Common myeloid progenitor, CD34-positive (primary cell): ENCODE data around the gene TRIP13.
A peak's percentile ranks its signal among the peaks of the same experiment; 100 is the strongest.

ENCODE experiments used
- CTCF ChIA-PET: fragments of 350-600 bp; sonication (Branson Sonifier 250); formaldehyde crosslinking; loops from one replicate; lab custom pipeline; 2021; ENCODE audit warnings: antibody characterized with exemption; lab: Charles Lee
- POLR2A ChIA-PET: fragments of 350-600 bp; sonication (Branson Sonifier 250); formaldehyde crosslinking; loops from one replicate; lab custom pipeline; 2021; ENCODE audit warnings: antibody characterized with exemption; lab: Charles Lee
- DNase-seq, 3 donors: peaks; one replicate each; pipeline versions ENCODE4 v3.0.0 to v3.0.0-alpha.2; 2013
- H3K27ac ChIP-seq, 2 experiments: 1 replicate in 1 of 2; 2 replicates in 1 of 2; pipeline ENCODE4 v1.7.0; 2013; ENCODE audit warnings: inconsistent platforms in 2 of 2, low read length in 2 of 2, mild to moderate bottlenecking in 2 of 2, low read depth in 1 of 2, moderate library complexity in 1 of 2; ENCODE audit not compliant: severe bottlenecking in 2 of 2, insufficient read depth in 1 of 2, poor library complexity in 1 of 2
- H3K27me3 ChIP-seq, 5 experiments: replicated peaks in 2 of 5; 1 replicate in 3 of 5; 2 replicates in 2 of 5; pipeline versions ENCODE4 v1.6.1 to v1.7.0; 2013; ENCODE audit warnings: low read length in 4 of 5, mild to moderate bottlenecking in 2 of 5, moderate library complexity in 2 of 5, inconsistent platforms in 1 of 5; ENCODE audit not compliant: insufficient read depth in 5 of 5, control insufficient read depth in 4 of 5
- H3K36me3 ChIP-seq, 4 experiments: 1 replicate in 2 of 4; 2 replicates in 2 of 4; pipeline versions ENCODE4 v1.6.1 to v1.7.0; 2013; ENCODE audit warnings: low read length in 3 of 4, control low read depth in 1 of 4, mild to moderate bottlenecking in 1 of 4; ENCODE audit not compliant: control insufficient read depth in 4 of 4, insufficient read depth in 4 of 4
- H3K4me1 ChIP-seq, 4 experiments: 1 replicate in 3 of 4; 2 replicates in 1 of 4; pipeline versions ENCODE4 v1.6.1 to v1.7.1; 2013; ENCODE audit warnings: low read length in 3 of 4, mild to moderate bottlenecking in 3 of 4, control low read depth in 1 of 4, inconsistent platforms in 1 of 4, moderate library complexity in 1 of 4; ENCODE audit not compliant: control insufficient read depth in 4 of 4, insufficient read depth in 4 of 4; ENCODE audit errors: control extremely low read depth in 1 of 4
- H3K4me3 ChIP-seq, 7 experiments: 1 replicate in 4 of 7; 2 replicates in 3 of 7; pipeline versions ENCODE4 v1.5.1 to v1.7.0; 2013; ENCODE audit warnings: mild to moderate bottlenecking in 7 of 7, low read length in 6 of 7, moderate library complexity in 6 of 7, inconsistent platforms in 2 of 7, low read depth in 2 of 7, control low read depth in 1 of 7; ENCODE audit not compliant: insufficient read depth in 4 of 7, control insufficient read depth in 1 of 7; ENCODE audit errors: extremely low read depth in 1 of 7
- H3K9me3 ChIP-seq, 5 experiments: 1 replicate in 4 of 5; 2 replicates in 1 of 5; pipeline versions ENCODE4 v1.6.1 to v1.7.1; 2013; ENCODE audit warnings: low read length in 4 of 5, mild to moderate bottlenecking in 2 of 5, inconsistent platforms in 1 of 5, low read depth in 1 of 5, moderate library complexity in 1 of 5; ENCODE audit not compliant: control insufficient read depth in 4 of 5, insufficient read depth in 2 of 5; ENCODE audit errors: control extremely low read depth in 1 of 5
- WGBS: methylation state at CpG from one replicate; pipeline ENCODE4 v1.1.5; 2013; ENCODE audit not compliant: insufficient coverage; 5-methylcytosine and 5-hydroxymethylcytosine counted together

TRIP13 gene

GRCh38 chr5:887947-888637, 4.6 kb upstream of the TRIP13 start:
- no peak for DNase-seq
- H3K27ac ChIP-seq: no peak overlapping the region

GRCh38 chr5:888638-889035, 4.0 kb upstream of the TRIP13 start:
- ChIA-PET POLR2A (no interaction called here), CTCF (interaction anchor here (0.6 to 10.1 kb wide), 3 partner anchors 12 to 401 kb away, joined by 3 to 67 read pairs (median 4); no protein-coding TSS in a partner anchor)
- Histone ChIP-seq H3K27ac (no peak overlapping the region), H3K27me3 (no peaks in the 10 kb centered on the region), H3K9me3 (peaks cover 0 to under 1% (median 0%) of the 10 kb centered on the region in 5 experiments), H3K4me3 (no peak overlapping the region), H3K4me1 (peaks cover 0 to 21% (median 21%) of the 10 kb centered on the region in 4 experiments), H3K36me3 (peaks cover 39 to 79% (median 64%) of the 10 kb centered on the region in 4 experiments)
- DNase-seq: no peak
- WGBS: 99% methylated on average over 8 of the region's 11 CpGs

More at GRCh38 chr5:887947-888637, 4.6 kb upstream of the TRIP13 start:
- Histone ChIP-seq H3K4me1 (peaks cover 0 to 16% (median 15%) of the 10 kb centered on the region in 4 experiments), H3K9me3 (peaks cover 0 to 5% (median 0%) of the 10 kb centered on the region in 5 experiments), H3K27me3 (no peaks in the 10 kb centered on the region), H3K4me3 (no peak overlapping the region), H3K36me3 (peaks cover 43 to 84% (median 69%) of the 10 kb centered on the region in 4 experiments)
- ChIA-PET POLR2A (no interaction called here), CTCF (interaction anchor here (1.4 to 10.1 kb wide), 3 partner anchors 14 to 217 kb away, joined by 3 to 67 read pairs (median 4); no protein-coding TSS in a partner anchor)
- WGBS: 95% methylated on average over 10 of the region's 14 CpGs

- ChIA-PET CTCF (interaction anchor here (0.6 to 10.1 kb wide), 3 partner anchors 11 to 402 kb away, joined by 3 to 67 read pairs (median 4); no protein-coding TSS in a partner anchor), POLR2A (no interaction called here)
- Histone ChIP-seq H3K9me3 (no peaks in the 10 kb centered on the region), H3K27me3 (no peaks in the 10 kb centered on the region), H3K4me1 (peaks cover 0 to 26% (median 23%) of the 10 kb centered on the region in 4 experiments), H3K27ac (no peak overlapping the region), H3K36me3 (peaks cover 35 to 77% (median 59%) of the 10 kb centered on the region in 4 experiments), H3K4me3 (no peak overlapping the region)
- WGBS: 100% methylated on average over 6 of the region's 15 CpGs
- DNase-seq: no peak
These were observed 3.5 kb upstream of the TRIP13 start for GRCh38 chr5:889075-889710.

- Histone ChIP-seq H3K4me3 (peak overlapping the region in 6 of 7 experiments; percentile 62 to 87 (median 80)), H3K36me3 (peaks cover 21 to 69% (median 45%) of the 10 kb centered on the region in 4 experiments), H3K27ac (peak overlapping the region in 1 of 2 experiments; percentile 88), H3K9me3 (no peaks in the 10 kb centered on the region), H3K27me3 (no peaks in the 10 kb centered on the region), H3K4me1 (peaks cover 0 to 26% (median 23%) of the 10 kb centered on the region in 4 experiments)
- POLR2A ChIA-PET: no interaction called here
- CTCF ChIA-PET: interaction anchor here (0.6 to 10.1 kb wide), 3 partner anchors 11 to 220 kb away, joined by 3 to 67 read pairs (median 26); no protein-coding TSS in a partner anchor
- WGBS: 95% methylated on average over 30 of the region's 34 CpGs
- no peak for DNase-seq
These were observed 1.4 kb upstream of the TRIP13 start for GRCh38 chr5:891117-891836.

- CTCF ChIA-PET: interaction anchor here (0.6 to 10.1 kb wide), 4 partner anchors 10 to 445 kb away, joined by 3 to 67 read pairs (median 14); no protein-coding TSS in a partner anchor
- Histone ChIP-seq H3K4me3 (peak overlapping the region; percentile 62 to 87 (median 80)), H3K4me1 (peaks cover 0 to 26% (median 23%) of the 10 kb centered on the region in 4 experiments), H3K36me3 (peaks cover 17 to 69% (median 41%) of the 10 kb centered on the region in 4 experiments), H3K27ac (peak overlapping the region; percentile 78 to 88), H3K27me3 (no peaks in the 10 kb centered on the region), H3K9me3 (no peaks in the 10 kb centered on the region)
- POLR2A ChIA-PET: no interaction called here
- 41% methylated on average over 12 of the region's 25 CpGs for WGBS
- peak in 1 of 3 donors; percentile 6 for DNase-seq
These were observed 769 bp upstream of the TRIP13 start for GRCh38 chr5:891837-892393.

- ChIA-PET POLR2A (interaction anchor here (0.7 kb wide), 1 partner anchor 221 kb away, joined by 3 read pairs; no protein-coding TSS in a partner anchor), CTCF (interaction anchor here (1.3 to 10.1 kb wide), 3 partner anchors 9 to 446 kb away, joined by 3 to 67 read pairs (median 26); no protein-coding TSS in a partner anchor)
- Histone ChIP-seq H3K4me3 (peak overlapping the region; percentile 62 to 87 (median 80)), H3K9me3 (no peaks in the 10 kb centered on the region), H3K36me3 (peaks cover 15 to 58% (median 32%) of the 10 kb centered on the region in 4 experiments), H3K27me3 (no peaks in the 10 kb centered on the region), H3K27ac (peak overlapping the region in 1 of 2 experiments; percentile 54), H3K4me1 (peaks cover 0 to 26% (median 23%) of the 10 kb centered on the region in 4 experiments)
- no peak for DNase-seq
- 4% methylated on average over 29 of the region's 31 CpGs for whole genome bisulfite sequencing
These were observed 438 bp downstream of the TRIP13 start for GRCh38 chr5:893137-893506.
